ENCODE results near the gene KCTD16. TPM values are rescaled to one million over a fixed set of nuclear protein-coding genes. Genes with fewer than 3 reads are reported as not detected.

KCTD16 gene
- total RNA-seq, 4 donors from 2014 or later = not detected

- H3K27ac ChIP-seq = no peak overlapping the region
- H3K27me3 ChIP-seq = no peaks in the 10 kb centered on the region
- no peaks in the 10 kb centered on the region for H3K36me3 ChIP-seq
- H3K9me3 ChIP-seq = no peaks in the 10 kb centered on the region
- intact Hi-C loops (cut with DNase I) = no loop called here
- no peak for TF ChIP-seq POLR2A (IDR thresholded peaks at IDR 0.05)
- TF ChIP-seq CTCF (IDR thresholded peaks at IDR 0.05) = no peak
- DNase-seq = no peak
- H3K4me3 ChIP-seq = no peak overlapping the region
- H3K4me1 ChIP-seq = no peaks in the 10 kb centered on the region
- WGBS, 2 donors = 64 to 67% methylated on average over 2 of the region's 2 CpGs
Observed at GRCh38 chr5:144236499-144236898, 65.8 kb downstream of the KCTD16 start.

GRCh38 chr5:144237851-144238250 lies 67.2 kb downstream of the KCTD16 start:
- no peak for DNase-seq
- Histone ChIP-seq H3K27ac (no peak overlapping the region), H3K27me3 (no peaks in the 10 kb centered on the region), H3K9me3 (no peaks in the 10 kb centered on the region), H3K4me1 (no peaks in the 10 kb centered on the region), H3K36me3 (no peaks in the 10 kb centered on the region), H3K4me3 (no peak overlapping the region)
- intact Hi-C loops (cut with DNase I) = no loop called here
- WGBS, 2 donors = 39 to 41% methylated on average over 2 of the region's 2 CpGs
- TF ChIP-seq CTCF (IDR thresholded peaks at IDR 0.05) (no peak), POLR2A (IDR thresholded peaks at IDR 0.05) (no peak)

- Histone ChIP-seq H3K4me3 (no peak overlapping the region), H3K9me3 (no peaks in the 10 kb centered on the region)
- intact Hi-C loops (cut with DNase I) = no loop called here
Observed at GRCh38 chr5:144247131-144247530, 76.5 kb downstream of the KCTD16 start.

GRCh38 chr5:144248015-144248414 lies 77.3 kb downstream of the KCTD16 start:
- WGBS, 2 donors = 56 to 75% methylated on average over 2 of the region's 2 CpGs
- no peak overlapping the region for H3K27ac ChIP-seq
- no peak overlapping the region for H3K4me3 ChIP-seq
- no peaks in the 10 kb centered on the region for H3K9me3 ChIP-seq
- no peaks in the 10 kb centered on the region for H3K4me1 ChIP-seq
- no peak for DNase-seq
- intact Hi-C loops (cut with DNase I) = no loop called here
- H3K27me3 ChIP-seq = no peaks in the 10 kb centered on the region
- H3K36me3 ChIP-seq = no peaks in the 10 kb centered on the region
- TF ChIP-seq POLR2A (IDR thresholded peaks at IDR 0.05) = no peak
- no peak for TF ChIP-seq CTCF (IDR thresholded peaks at IDR 0.05)

More at GRCh38 chr5:144247131-144247530, 76.5 kb downstream of the KCTD16 start:
- Histone ChIP-seq H3K36me3 (no peaks in the 10 kb centered on the region), H3K4me1 (no peaks in the 10 kb centered on the region), H3K27ac (no peak overlapping the region), H3K27me3 (no peaks in the 10 kb centered on the region)
- no peak for DNase-seq
- no peak for TF ChIP-seq CTCF (IDR thresholded peaks at IDR 0.05)
- TF ChIP-seq POLR2A (IDR thresholded peaks at IDR 0.05) = no peak

GRCh38 chr5:144249755-144250464 lies 79.2 kb downstream of the KCTD16 start:
- Histone ChIP-seq H3K27ac (no peak overlapping the region), H3K27me3 (no peaks in the 10 kb centered on the region), H3K9me3 (no peaks in the 10 kb centered on the region), H3K4me3 (no peak overlapping the region), H3K4me1 (no peaks in the 10 kb centered on the region), H3K36me3 (no peaks in the 10 kb centered on the region)
- no peak for TF ChIP-seq CTCF (IDR thresholded peaks at IDR 0.05)
- TF ChIP-seq POLR2A (IDR thresholded peaks at IDR 0.05) = no peak
- intact Hi-C loops (cut with DNase I) = no loop called here
- DNase-seq = no peak
- 40 to 58% methylated on average over 2 of the region's 2 CpGs for WGBS, 2 donors
